IMR-90 (cell line): Measurements from ENCODE around the gene PRPS1L1. TPM values are rescaled to one million over a fixed set of nuclear protein-coding genes. Genes with fewer than 3 reads are reported as not detected.

ENCODE experiments used
- ATAC-seq: fragments of 200-7000 bp; cut with Tn5 transposase; 2 replicates; pipeline ENCODE4 v1.9.1; 2020; ENCODE audit warnings: low read depth, mild to moderate bottlenecking, moderate library complexity
- BruUV-seq: library from RNA; stranded (reverse); fragments of 400-500 nt; replicated peaks from 2 replicates; lab custom pipeline; 2021; lab: Mats Ljungman, UMichigan
- CTCF ChIA-PET: fragments of 300-600 bp; formaldehyde crosslinking; extraction: SDS; loops from one replicate; lab custom pipeline; 2021; ENCODE audit warnings: antibody characterized with exemption; lab: Yijun Ruan, JAX
- POLR2A ChIA-PET: fragments of 300-600 bp; sonication (Branson Sonifier 250); formaldehyde crosslinking; loops from one replicate; lab custom pipeline; 2022; ENCODE audit warnings: antibody characterized with exemption; ENCODE audit not compliant: unreplicated experiment; lab: Charles Lee
- DNase-seq: peaks from one replicate; pipeline ENCODE4 v3.0.0; 2013
- H2AFZ ChIP-seq: replicated peaks from 2 replicates; pipeline ENCODE3; 2013; ENCODE audit warnings: low read length, mild to moderate bottlenecking; ENCODE audit not compliant: poor library complexity
- H2AK5ac ChIP-seq: 2 replicates; pipeline ENCODE4 v1.6.1; 2013; ENCODE audit warnings: low read depth, low read length, inconsistent platforms
- H2AK9ac ChIP-seq: replicated peaks from 2 replicates; pipeline ENCODE3; 2013; ENCODE audit warnings: mild to moderate bottlenecking, low read depth, low read length, moderate library complexity; ENCODE audit not compliant: poor library complexity
- H2BK120ac ChIP-seq: 2 replicates; pipeline ENCODE4 v1.6.1; 2013; ENCODE audit warnings: low read depth, low read length, inconsistent platforms
- H2BK15ac ChIP-seq: 3 replicates; pipeline ENCODE4 v1.6.1; 2013; ENCODE audit warnings: low read depth, low read length, inconsistent platforms
- H2BK20ac ChIP-seq: 2 replicates; pipeline ENCODE4 v1.6.1; 2013; ENCODE audit warnings: low read depth, mild to moderate bottlenecking, inconsistent platforms, low read length, moderate library complexity
- H2BK5ac ChIP-seq: 2 replicates; pipeline ENCODE4 v1.6.1; 2013; ENCODE audit warnings: mild to moderate bottlenecking, low read depth, low read length, inconsistent platforms; ENCODE audit not compliant: poor library complexity, severe bottlenecking
- H3K14ac ChIP-seq: replicated peaks from 2 replicates; pipeline ENCODE4 v1.6.1; 2013; ENCODE audit warnings: low read depth, low read length, inconsistent platforms
- H3K18ac ChIP-seq: 2 replicates; pipeline ENCODE4 v1.6.1; 2013; ENCODE audit warnings: low read depth, low read length, control low read depth
- H3K23ac ChIP-seq: 2 replicates; pipeline ENCODE4 v1.6.1; 2013; ENCODE audit warnings: low read depth, low read length, inconsistent platforms
- H3K27ac ChIP-seq: 2 replicates; pipeline ENCODE4 v1.5.1; 2013; ENCODE audit warnings: mild to moderate bottlenecking, control low read depth, low read length; ENCODE audit not compliant: insufficient read depth
- H3K27me3 ChIP-seq: 2 replicates; pipeline ENCODE4 v1.6.1; 2013; ENCODE audit warnings: low read length; ENCODE audit not compliant: control insufficient read depth, insufficient read depth
- H3K36me3 ChIP-seq: 2 replicates; pipeline ENCODE4 v1.6.1; 2013; ENCODE audit warnings: low read length, mixed read lengths; ENCODE audit not compliant: control insufficient read depth, insufficient read depth
- H3K4ac ChIP-seq: 2 replicates; pipeline ENCODE4 v1.6.1; 2013; ENCODE audit warnings: low read depth, low read length, inconsistent platforms
- H3K4me1 ChIP-seq: 2 replicates; pipeline ENCODE4 v1.6.1; 2013; ENCODE audit warnings: low read length, mixed read lengths; ENCODE audit not compliant: control insufficient read depth, insufficient read depth
- H3K4me2 ChIP-seq: 2 replicates; pipeline ENCODE4 v1.6.1; 2013; ENCODE audit warnings: low read depth, mild to moderate bottlenecking, control low read depth, low read length, moderate library complexity
- H3K4me3 ChIP-seq: 2 replicates; pipeline ENCODE4 v1.5.1; 2013; ENCODE audit warnings: low read depth, mild to moderate bottlenecking, control low read depth, low read length, moderate library complexity; ENCODE audit not compliant: insufficient read depth
- H3K56ac ChIP-seq: 2 replicates; pipeline ENCODE4 v1.6.1; 2013; ENCODE audit warnings: low read length, inconsistent platforms; ENCODE audit not compliant: insufficient read depth; ENCODE audit errors: extremely low read depth
- H3K79me1 ChIP-seq, 2 experiments: 2 replicates each; pipeline ENCODE4 v1.6.1; 2013; ENCODE audit warnings: low read length in 2 of 2, inconsistent platforms in 1 of 2, low read depth in 1 of 2
- H3K9ac ChIP-seq: 2 replicates; pipeline ENCODE4 v1.6.1; 2013; ENCODE audit warnings: low read depth, low read length, control low read depth
- H3K9me1 ChIP-seq: 2 replicates; pipeline ENCODE4 v1.6.1; 2013; ENCODE audit warnings: low read length, inconsistent platforms; ENCODE audit not compliant: insufficient read depth
- H3K9me3 ChIP-seq: 2 replicates; pipeline ENCODE4 v1.6.1; 2013; ENCODE audit warnings: low read length; ENCODE audit not compliant: control insufficient read depth, insufficient read depth
- H4K20me1 ChIP-seq: 2 replicates; pipeline ENCODE4 v1.6.1; 2013; ENCODE audit warnings: low read length, inconsistent platforms; ENCODE audit not compliant: insufficient read depth
- H4K5ac ChIP-seq: 2 replicates; pipeline ENCODE4 v1.6.1; 2013; ENCODE audit warnings: mild to moderate bottlenecking, low read depth, low read length, control low read depth
- H4K8ac ChIP-seq, 2 experiments: 2 replicates each; pipeline ENCODE4 v1.6.1; 2013; ENCODE audit warnings: low read depth in 2 of 2, low read length in 2 of 2, control low read depth in 1 of 2, inconsistent platforms in 1 of 2
- H4K91ac ChIP-seq: 2 replicates; pipeline ENCODE4 v1.6.1; 2013; ENCODE audit warnings: low read depth, low read length, inconsistent platforms; ENCODE audit not compliant: insufficient read depth
- CEBPB ChIP-seq: IDR thresholded peaks from 2 replicates; pipeline ENCODE4 v1.6.1; 2012; ENCODE audit warnings: low read depth, low read length, improper control_type of control experiment
- MAFK ChIP-seq: IDR thresholded peaks from 2 replicates; pipeline ENCODE4 v1.6.1; 2012; ENCODE audit warnings: low read depth, low read length, improper control_type of control experiment
- WGBS, 2 experiments: methylation state at CpG; one replicate each; pipeline versions ENCODE4 v1.1.5 to v1.1.7; 2013; ENCODE audit warnings: missing lambda C conversion rate in 2 of 2; ENCODE audit not compliant: insufficient read length in 1 of 2; ENCODE audit errors: extremely low coverage in 2 of 2; 5-methylcytosine and 5-hydroxymethylcytosine counted together
- dilution Hi-C: fragments of 300-500 bp; cut with HindIII; formaldehyde crosslinking; loops from one replicate; pipeline ENCODE4 v1.14.3; 2018; ENCODE audit warnings: low sequenced_read_pairs; ENCODE audit not compliant: unreplicated experiment
- in situ Hi-C: fragments of 300-500 bp; cut with MboI; formaldehyde crosslinking; loops from 3 replicates; pipeline ENCODE4 v1.14.3; 2019; ENCODE audit warnings: low sequenced_read_pairs, inconsistent platforms, mixed read lengths
- intact Hi-C: fragments of 100-400 bp; cut with micrococcal nuclease; formaldehyde crosslinking; loops from 2 replicates; pipeline ENCODE4 v1.10.0; 2022
- polyA plus RNA-seq, 3 experiments: library from polyadenylated mRNA; depleted of rRNA; stranded (reverse); fragments of >200 nt; gene quantifications; 2 replicates each; pipeline ENCODE4 v1.2.3, GENCODE V29; 2012; ENCODE audit warnings: low replicate concordance in 1 of 3
- total RNA-seq: library from RNA; depleted of rRNA; stranded (reverse); fragments of >200 nt; gene quantifications from 2 replicates; pipeline ENCODE4 v1.2.3, GENCODE V29; 2012
- TF ChIP-seq, protein P1 (sequence below): fragments of 150-350 bp; IDR thresholded peaks from 2 replicates; pipeline ENCODE4 v1.6.1; 2017; ENCODE audit warnings: mild to moderate bottlenecking, antibody characterized with exemption, low read length, low read depth

PRPS1L1 gene
- total and polyA plus RNA-seq, 2 of the 4 experiments (the other 2 are of a cell fraction) = not detected

DNA sequence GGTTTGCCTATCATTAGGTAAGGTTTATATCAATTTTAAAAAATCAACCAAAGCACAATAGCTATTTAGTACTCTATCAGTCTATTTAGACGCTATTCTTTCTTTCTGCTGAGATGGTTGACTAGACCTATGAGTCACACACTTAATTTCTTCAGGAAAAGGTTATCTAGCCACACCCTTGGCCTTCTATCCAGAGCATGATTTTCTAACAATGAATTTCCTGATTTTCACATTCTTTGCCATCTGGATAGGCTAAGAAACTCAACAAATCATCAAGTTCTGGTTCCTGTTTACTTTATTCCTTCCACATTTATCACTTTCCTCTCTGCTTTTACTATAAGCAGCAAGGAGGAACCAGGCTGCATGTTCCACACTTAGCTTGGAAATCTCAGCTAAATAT is 8.1 kb downstream of the PRPS1L1 start:
- Histone ChIP-seq H3K4me1 (peaks cover 9% of the 10 kb centered on the region; the same call in 1 of the 2 replicates), H2AK9ac (no peak overlapping the region), H3K27ac (no peak overlapping the region), H2AFZ (no peak overlapping the region), H2AK5ac (no peak overlapping the region), H2BK5ac (peak overlapping the region; percentile 10), H2BK120ac (peak overlapping the region; percentile 52; the same call in 1 of the 2 replicates), H3K4ac (peak overlapping the region; percentile 26; the same call in 1 of the 2 replicates), H4K20me1 (no peaks in the 10 kb centered on the region), H3K9me1 (0 out of 2 replicates have a peak, but pooled peaks cover 9% of the 10 kb centered on the region), H3K14ac (peak overlapping the region; percentile 42; the same call in 1 of the 2 replicates), H4K5ac (peak overlapping the region; percentile 73; the same call in 1 of the 2 replicates), H3K9me3 (no peaks in the 10 kb centered on the region; the same call in 1 of the 2 replicates), H3K9ac (no peak overlapping the region), H3K56ac (no peak overlapping the region; the same call in 1 of the 2 replicates), H3K23ac (peak overlapping the region; percentile 13; the same call in 1 of the 2 replicates), H4K8ac (peak overlapping the region; percentile 52 to 59; a peak in 3 of 4 replicates), H3K4me3 (no peak overlapping the region), H3K79me1 (no peaks in the 10 kb centered on the region), H3K27me3 (no peaks in the 10 kb centered on the region), H2BK15ac (0 out of 3 replicates have a peak overlapping the region, but pooled peaks have one; percentile 7), H3K4me2 (peak overlapping the region; percentile 72; the same call in 1 of the 2 replicates), H4K91ac (no peak overlapping the region), H3K18ac (peak overlapping the region; percentile 47; the same call in 1 of the 2 replicates), H3K36me3 (no peaks in the 10 kb centered on the region), H2BK20ac (peak overlapping the region; percentile 36; the same call in 1 of the 2 replicates)
- in situ Hi-C loops = no loop called here
- WGBS, 2 experiments = 43% methylated on average over 1 of the region's 1 CpG; no CpG with 5 or more reads in 1 of the 2 experiments
- ChIA-PET POLR2A (no interaction called here), CTCF (interaction anchor here (0.6 kb wide), 1 partner anchor 609 kb away, joined by 7 read pairs; no protein-coding TSS in a partner anchor)
- TF ChIP-seq, protein P1, sequence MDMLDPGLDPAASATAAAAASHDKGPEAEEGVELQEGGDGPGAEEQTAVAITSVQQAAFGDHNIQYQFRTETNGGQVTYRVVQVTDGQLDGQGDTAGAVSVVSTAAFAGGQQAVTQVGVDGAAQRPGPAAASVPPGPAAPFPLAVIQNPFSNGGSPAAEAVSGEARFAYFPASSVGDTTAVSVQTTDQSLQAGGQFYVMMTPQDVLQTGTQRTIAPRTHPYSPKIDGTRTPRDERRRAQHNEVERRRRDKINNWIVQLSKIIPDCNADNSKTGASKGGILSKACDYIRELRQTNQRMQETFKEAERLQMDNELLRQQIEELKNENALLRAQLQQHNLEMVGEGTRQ = no peak
- no peak for TF ChIP-seq MAFK
- no peak for TF ChIP-seq CEBPB
- peak; percentile 76 for ATAC-seq
- dilution Hi-C loops = no loop called here
- peak; percentile 72 for DNase-seq
- BruUV-seq = no TSS peak
- intact Hi-C loops = no loop called here
